ENCODE measurements around the gene HPCA.

The HPCA gene

GRCh38 chr1:32920833-32921232 is 34.5 kb downstream of the HPCA start:
- WGBS (ENCODE audit: insufficient coverage, insufficient read length): no CpG with 5 or more reads among the region's 7 CpGs
- H3K27me3 ChIP-seq (ENCODE audit: control insufficient read depth, insufficient read depth, low read length): peaks cover 20% of the 10 kb centered on the region
- no peaks in the 10 kb centered on the region for H3K4me1 ChIP-seq (ENCODE audit: control insufficient read depth, insufficient read depth, low read length)
- no peaks in the 10 kb centered on the region for H3K36me3 ChIP-seq (ENCODE audit: control insufficient read depth, insufficient read depth, low read length)
- no peak overlapping the region for H3K27ac ChIP-seq (ENCODE audit: low read length)
- H3K4me3 ChIP-seq (ENCODE audit: low read length): no peak overlapping the region
- H3K9me3 ChIP-seq (ENCODE audit: control insufficient read depth, insufficient read depth, low read length): no peaks in the 10 kb centered on the region
- no peak for DNase-seq (ENCODE audit: low read depth, low spot score)

- Histone ChIP-seq H3K9me3 (ENCODE audit: control insufficient read depth, insufficient read depth, low read length) (no peaks in the 10 kb centered on the region), H3K4me1 (ENCODE audit: control insufficient read depth, insufficient read depth, low read length) (no peaks in the 10 kb centered on the region), H3K4me3 (ENCODE audit: low read length) (peak overlapping the region; percentile 37; the same call in 1 of the 2 replicates), H3K36me3 (ENCODE audit: control insufficient read depth, insufficient read depth, low read length) (no peaks in the 10 kb centered on the region), H3K27me3 (ENCODE audit: control insufficient read depth, insufficient read depth, low read length) (peaks cover 33% of the 10 kb centered on the region), H3K27ac (ENCODE audit: low read length) (no peak overlapping the region)
- WGBS (ENCODE audit: insufficient coverage, insufficient read length): no CpG with 5 or more reads among the region's 31 CpGs
- DNase-seq (ENCODE audit: low read depth, low spot score): no peak
Measured at GRCh38 chr1:32924881-32925344, 38.6 kb downstream of the HPCA start.

GRCh38 chr1:32925403-32926162 is 39.3 kb downstream of the HPCA start:
- no peak for DNase-seq (ENCODE audit: low read depth, low spot score)
- H3K27me3 ChIP-seq (ENCODE audit: control insufficient read depth, insufficient read depth, low read length): peaks cover 33% of the 10 kb centered on the region
- no peaks in the 10 kb centered on the region for H3K9me3 ChIP-seq (ENCODE audit: control insufficient read depth, insufficient read depth, low read length)
- H3K36me3 ChIP-seq (ENCODE audit: control insufficient read depth, insufficient read depth, low read length): no peaks in the 10 kb centered on the region
- H3K27ac ChIP-seq (ENCODE audit: low read length): no peak overlapping the region
- no CpG with 5 or more reads among the region's 24 CpGs for WGBS (ENCODE audit: insufficient coverage, insufficient read length)
- peak overlapping the region; percentile 44; the same call in 1 of the 2 replicates for H3K4me3 ChIP-seq (ENCODE audit: low read length)
- H3K4me1 ChIP-seq (ENCODE audit: control insufficient read depth, insufficient read depth, low read length): no peaks in the 10 kb centered on the region

- Histone ChIP-seq H3K36me3 (ENCODE audit: control insufficient read depth, insufficient read depth, low read length) (no peaks in the 10 kb centered on the region), H3K27me3 (ENCODE audit: control insufficient read depth, insufficient read depth, low read length) (peaks cover 33% of the 10 kb centered on the region), H3K4me3 (ENCODE audit: low read length) (no peak overlapping the region), H3K27ac (ENCODE audit: low read length) (no peak overlapping the region), H3K4me1 (ENCODE audit: control insufficient read depth, insufficient read depth, low read length) (no peaks in the 10 kb centered on the region), H3K9me3 (ENCODE audit: control insufficient read depth, insufficient read depth, low read length) (no peaks in the 10 kb centered on the region)
- no peak for DNase-seq (ENCODE audit: low read depth, low spot score)
- no CpG with 5 or more reads among the region's 6 CpGs for WGBS (ENCODE audit: insufficient coverage, insufficient read length)
Measured at GRCh38 chr1:32926562-32926961, 40.3 kb downstream of the HPCA start.

- WGBS (ENCODE audit: insufficient coverage, insufficient read length): no CpG with 5 or more reads among the region's 2 CpGs
- Histone ChIP-seq H3K36me3 (ENCODE audit: control insufficient read depth, insufficient read depth, low read length) (no peaks in the 10 kb centered on the region), H3K4me3 (ENCODE audit: low read length) (no peak overlapping the region), H3K9me3 (ENCODE audit: control insufficient read depth, insufficient read depth, low read length) (no peaks in the 10 kb centered on the region), H3K27ac (ENCODE audit: low read length) (no peak overlapping the region), H3K4me1 (ENCODE audit: control insufficient read depth, insufficient read depth, low read length) (no peaks in the 10 kb centered on the region), H3K27me3 (ENCODE audit: control insufficient read depth, insufficient read depth, low read length) (peaks cover 33% of the 10 kb centered on the region)
- no peak for DNase-seq (ENCODE audit: low read depth, low spot score)
Measured at GRCh38 chr1:32927441-32927840, 41.1 kb downstream of the HPCA start.

GRCh38 chr1:32928285-32928684 is 42.0 kb downstream of the HPCA start:
- H3K4me3 ChIP-seq (ENCODE audit: low read length): no peak overlapping the region
- DNase-seq (ENCODE audit: low read depth, low spot score): no peak
- H3K4me1 ChIP-seq (ENCODE audit: control insufficient read depth, insufficient read depth, low read length): no peaks in the 10 kb centered on the region
- H3K27me3 ChIP-seq (ENCODE audit: control insufficient read depth, insufficient read depth, low read length): peaks cover 33% of the 10 kb centered on the region
- no CpG with 5 or more reads among the region's 2 CpGs for WGBS (ENCODE audit: insufficient coverage, insufficient read length)
- no peaks in the 10 kb centered on the region for H3K9me3 ChIP-seq (ENCODE audit: control insufficient read depth, insufficient read depth, low read length)
- H3K27ac ChIP-seq (ENCODE audit: low read length): no peak overlapping the region
- H3K36me3 ChIP-seq (ENCODE audit: control insufficient read depth, insufficient read depth, low read length): no peaks in the 10 kb centered on the region

- peaks cover 31% of the 10 kb centered on the region for H3K27me3 ChIP-seq (ENCODE audit: control insufficient read depth, insufficient read depth, low read length)
- no peaks in the 10 kb centered on the region for H3K9me3 ChIP-seq (ENCODE audit: control insufficient read depth, insufficient read depth, low read length)
- no CpG with 5 or more reads among the region's 8 CpGs for WGBS (ENCODE audit: insufficient coverage, insufficient read length)
- no peak overlapping the region for H3K4me3 ChIP-seq (ENCODE audit: low read length)
- H3K4me1 ChIP-seq (ENCODE audit: control insufficient read depth, insufficient read depth, low read length): no peaks in the 10 kb centered on the region
- no peak for DNase-seq (ENCODE audit: low read depth, low spot score)
- no peak overlapping the region for H3K27ac ChIP-seq (ENCODE audit: low read length)
- H3K36me3 ChIP-seq (ENCODE audit: control insufficient read depth, insufficient read depth, low read length): no peaks in the 10 kb centered on the region
Measured at GRCh38 chr1:32928715-32929114, 42.4 kb downstream of the HPCA start.

- DNase-seq (ENCODE audit: low read depth, low spot score): no peak
- no peak overlapping the region for H3K4me3 ChIP-seq (ENCODE audit: low read length)
- no peaks in the 10 kb centered on the region for H3K36me3 ChIP-seq (ENCODE audit: control insufficient read depth, insufficient read depth, low read length)
- H3K4me1 ChIP-seq (ENCODE audit: control insufficient read depth, insufficient read depth, low read length): no peaks in the 10 kb centered on the region
- no peaks in the 10 kb centered on the region for H3K9me3 ChIP-seq (ENCODE audit: control insufficient read depth, insufficient read depth, low read length)
- no CpG with 5 or more reads among the region's 2 CpGs for WGBS (ENCODE audit: insufficient coverage, insufficient read length)
- H3K27ac ChIP-seq (ENCODE audit: low read length): no peak overlapping the region
- peaks cover 24% of the 10 kb centered on the region for H3K27me3 ChIP-seq (ENCODE audit: control insufficient read depth, insufficient read depth, low read length)
Measured at GRCh38 chr1:32929366-32929765, 43.1 kb downstream of the HPCA start.

GRCh38 chr1:32931760-32932159 is 45.5 kb downstream of the HPCA start:
- no peak overlapping the region for H3K27ac ChIP-seq (ENCODE audit: low read length)
- H3K9me3 ChIP-seq (ENCODE audit: control insufficient read depth, insufficient read depth, low read length): no peaks in the 10 kb centered on the region
- H3K36me3 ChIP-seq (ENCODE audit: control insufficient read depth, insufficient read depth, low read length): no peaks in the 10 kb centered on the region
- H3K4me1 ChIP-seq (ENCODE audit: control insufficient read depth, insufficient read depth, low read length): no peaks in the 10 kb centered on the region
- no peak overlapping the region for H3K4me3 ChIP-seq (ENCODE audit: low read length)
- DNase-seq (ENCODE audit: low read depth, low spot score): no peak
- H3K27me3 ChIP-seq (ENCODE audit: control insufficient read depth, insufficient read depth, low read length): peaks cover 6% of the 10 kb centered on the region; the same call in 1 of the 2 replicates
- no CpG with 5 or more reads among the region's 1 CpG for WGBS (ENCODE audit: insufficient coverage, insufficient read length)

- H3K4me3 ChIP-seq (ENCODE audit: low read length): no peak overlapping the region
- no peaks in the 10 kb centered on the region; the same call in 1 of the 2 replicates for H3K27me3 ChIP-seq (ENCODE audit: control insufficient read depth, insufficient read depth, low read length)
- no peaks in the 10 kb centered on the region for H3K4me1 ChIP-seq (ENCODE audit: control insufficient read depth, insufficient read depth, low read length)
- H3K36me3 ChIP-seq (ENCODE audit: control insufficient read depth, insufficient read depth, low read length): no peaks in the 10 kb centered on the region
- no peak overlapping the region for H3K27ac ChIP-seq (ENCODE audit: low read length)
- DNase-seq (ENCODE audit: low read depth, low spot score): no peak
- no CpG with 5 or more reads among the region's 3 CpGs for WGBS (ENCODE audit: insufficient coverage, insufficient read length)
- no peaks in the 10 kb centered on the region for H3K9me3 ChIP-seq (ENCODE audit: control insufficient read depth, insufficient read depth, low read length)
Measured at GRCh38 chr1:32933742-32934322, 47.5 kb downstream of the HPCA start.
